ENCODE data around the gene PCMTD2. TPM values are rescaled to one million over a fixed set of nuclear protein-coding genes. Genes with fewer than 3 reads are reported as not detected.

Gene PCMTD2
- total and polyA plus RNA-seq, 2 of the 13 experiments (the other 11 are each of a cell fraction or from before 2014, with no cell fraction given): 47.0 to 76.9 TPM

DNA sequence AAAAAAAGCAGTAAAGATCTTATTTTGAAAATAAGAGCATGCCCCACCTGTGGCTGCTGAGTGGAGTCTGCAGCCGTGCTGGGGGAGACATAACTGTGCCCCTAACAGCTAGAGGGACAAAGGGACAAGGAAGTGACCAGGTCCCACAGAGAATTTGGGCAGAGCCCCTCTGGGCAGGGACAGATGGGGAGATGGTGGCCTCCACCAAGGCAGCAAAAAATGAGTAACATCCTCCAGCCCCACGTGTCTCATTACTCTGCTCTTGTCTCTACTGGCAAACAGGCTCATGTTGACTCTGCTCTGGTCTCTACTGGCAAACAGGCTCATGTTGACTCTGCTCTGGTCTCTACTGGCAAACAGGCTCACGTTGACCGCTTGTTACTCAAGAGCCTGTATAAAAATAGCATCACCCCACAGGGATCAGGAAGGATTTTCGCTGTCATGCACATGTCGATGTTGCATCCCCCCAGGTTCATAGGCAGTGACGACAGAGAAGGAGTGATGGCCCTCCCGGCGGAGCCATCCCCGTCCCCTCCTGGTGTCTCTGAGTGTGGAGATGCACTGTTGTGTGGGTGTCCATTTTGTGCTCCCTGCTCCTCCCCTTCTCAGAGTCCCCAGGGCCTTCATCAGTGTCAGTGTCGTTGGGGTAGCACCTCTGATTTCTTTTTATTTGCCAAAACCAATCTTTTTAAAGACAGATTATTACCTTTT, 17.3 kb upstream of the PCMTD2 start (continued):
- TF ChIP-seq, protein P1, sequence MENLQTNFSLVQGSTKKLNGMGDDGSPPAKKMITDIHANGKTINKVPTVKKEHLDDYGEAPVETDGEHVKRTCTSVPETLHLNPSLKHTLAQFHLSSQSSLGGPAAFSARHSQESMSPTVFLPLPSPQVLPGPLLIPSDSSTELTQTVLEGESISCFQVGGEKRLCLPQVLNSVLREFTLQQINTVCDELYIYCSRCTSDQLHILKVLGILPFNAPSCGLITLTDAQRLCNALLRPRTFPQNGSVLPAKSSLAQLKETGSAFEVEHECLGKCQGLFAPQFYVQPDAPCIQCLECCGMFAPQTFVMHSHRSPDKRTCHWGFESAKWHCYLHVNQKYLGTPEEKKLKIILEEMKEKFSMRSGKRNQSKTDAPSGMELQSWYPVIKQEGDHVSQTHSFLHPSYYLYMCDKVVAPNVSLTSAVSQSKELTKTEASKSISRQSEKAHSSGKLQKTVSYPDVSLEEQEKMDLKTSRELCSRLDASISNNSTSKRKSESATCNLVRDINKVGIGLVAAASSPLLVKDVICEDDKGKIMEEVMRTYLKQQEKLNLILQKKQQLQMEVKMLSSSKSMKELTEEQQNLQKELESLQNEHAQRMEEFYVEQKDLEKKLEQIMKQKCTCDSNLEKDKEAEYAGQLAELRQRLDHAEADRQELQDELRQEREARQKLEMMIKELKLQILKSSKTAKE (CRISPR knock-in tag; IDR thresholded peaks at IDR 0.05; ENCODE audit: borderline replicate concordance): peak; percentile 89
- TF ChIP-seq, protein P2, sequence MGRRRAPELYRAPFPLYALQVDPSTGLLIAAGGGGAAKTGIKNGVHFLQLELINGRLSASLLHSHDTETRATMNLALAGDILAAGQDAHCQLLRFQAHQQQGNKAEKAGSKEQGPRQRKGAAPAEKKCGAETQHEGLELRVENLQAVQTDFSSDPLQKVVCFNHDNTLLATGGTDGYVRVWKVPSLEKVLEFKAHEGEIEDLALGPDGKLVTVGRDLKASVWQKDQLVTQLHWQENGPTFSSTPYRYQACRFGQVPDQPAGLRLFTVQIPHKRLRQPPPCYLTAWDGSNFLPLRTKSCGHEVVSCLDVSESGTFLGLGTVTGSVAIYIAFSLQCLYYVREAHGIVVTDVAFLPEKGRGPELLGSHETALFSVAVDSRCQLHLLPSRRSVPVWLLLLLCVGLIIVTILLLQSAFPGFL (CRISPR knock-in tag; IDR thresholded peaks at IDR 0.05): no peak
- TF ChIP-seq, protein P3, sequence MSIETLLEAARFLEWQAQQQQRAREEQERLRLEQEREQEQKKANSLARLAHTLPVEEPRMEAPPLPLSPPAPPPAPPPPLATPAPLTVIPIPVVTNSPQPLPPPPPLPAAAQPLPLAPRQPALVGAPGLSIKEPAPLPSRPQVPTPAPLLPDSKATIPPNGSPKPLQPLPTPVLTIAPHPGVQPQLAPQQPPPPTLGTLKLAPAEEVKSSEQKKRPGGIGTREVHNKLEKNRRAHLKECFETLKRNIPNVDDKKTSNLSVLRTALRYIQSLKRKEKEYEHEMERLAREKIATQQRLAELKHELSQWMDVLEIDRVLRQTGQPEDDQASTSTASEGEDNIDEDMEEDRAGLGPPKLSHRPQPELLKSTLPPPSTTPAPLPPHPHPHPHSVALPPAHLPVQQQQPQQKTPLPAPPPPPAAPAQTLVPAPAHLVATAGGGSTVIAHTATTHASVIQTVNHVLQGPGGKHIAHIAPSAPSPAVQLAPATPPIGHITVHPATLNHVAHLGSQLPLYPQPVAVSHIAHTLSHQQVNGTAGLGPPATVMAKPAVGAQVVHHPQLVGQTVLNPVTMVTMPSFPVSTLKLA (IDR thresholded peaks at IDR 0.05): peak; percentile 66; the same call in 1 of the 2 replicates
- TF ChIP-seq STAG1 (CRISPR knock-in tag; IDR thresholded peaks at IDR 0.05): peak; percentile 14; the same call in 1 of the 2 replicates
- peak; percentile 66; the same call in 1 of the 2 replicates for TF ChIP-seq PHF20 (CRISPR knock-in tag; IDR thresholded peaks at IDR 0.05)
- TF ChIP-seq ZNF264 (CRISPR knock-in tag; IDR thresholded peaks at IDR 0.05): peak; percentile 60; the same call in 1 of the 2 replicates
- TF ChIP-seq, protein P4, sequence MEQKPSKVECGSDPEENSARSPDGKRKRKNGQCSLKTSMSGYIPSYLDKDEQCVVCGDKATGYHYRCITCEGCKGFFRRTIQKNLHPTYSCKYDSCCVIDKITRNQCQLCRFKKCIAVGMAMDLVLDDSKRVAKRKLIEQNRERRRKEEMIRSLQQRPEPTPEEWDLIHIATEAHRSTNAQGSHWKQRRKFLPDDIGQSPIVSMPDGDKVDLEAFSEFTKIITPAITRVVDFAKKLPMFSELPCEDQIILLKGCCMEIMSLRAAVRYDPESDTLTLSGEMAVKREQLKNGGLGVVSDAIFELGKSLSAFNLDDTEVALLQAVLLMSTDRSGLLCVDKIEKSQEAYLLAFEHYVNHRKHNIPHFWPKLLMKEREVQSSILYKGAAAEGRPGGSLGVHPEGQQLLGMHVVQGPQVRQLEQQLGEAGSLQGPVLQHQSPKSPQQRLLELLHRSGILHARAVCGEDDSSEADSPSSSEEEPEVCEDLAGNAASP (CRISPR knock-in tag; IDR thresholded peaks at IDR 0.05; ENCODE audit: borderline replicate concordance): peak; percentile 63; the same call in 1 of the 2 replicates
- no peak for TF ChIP-seq ZSCAN21 (CRISPR knock-in tag; IDR thresholded peaks at IDR 0.05; ENCODE audit: borderline replicate concordance)
- TF ChIP-seq KAT8 (CRISPR knock-in tag; IDR thresholded peaks at IDR 0.05): no peak
- TF ChIP-seq, protein P5, sequence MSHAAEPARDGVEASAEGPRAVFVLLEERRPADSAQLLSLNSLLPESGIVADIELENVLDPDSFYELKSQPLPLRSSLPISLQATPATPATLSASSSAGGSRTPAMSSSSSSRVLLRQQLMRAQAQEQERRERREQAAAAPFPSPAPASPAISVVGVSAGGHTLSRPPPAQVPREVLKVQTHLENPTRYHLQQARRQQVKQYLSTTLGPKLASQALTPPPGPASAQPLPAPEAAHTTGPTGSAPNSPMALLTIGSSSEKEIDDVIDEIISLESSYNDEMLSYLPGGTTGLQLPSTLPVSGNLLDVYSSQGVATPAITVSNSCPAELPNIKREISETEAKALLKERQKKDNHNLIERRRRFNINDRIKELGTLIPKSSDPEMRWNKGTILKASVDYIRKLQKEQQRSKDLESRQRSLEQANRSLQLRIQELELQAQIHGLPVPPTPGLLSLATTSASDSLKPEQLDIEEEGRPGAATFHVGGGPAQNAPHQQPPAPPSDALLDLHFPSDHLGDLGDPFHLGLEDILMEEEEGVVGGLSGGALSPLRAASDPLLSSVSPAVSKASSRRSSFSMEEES (CRISPR knock-in tag; IDR thresholded peaks at IDR 0.05): peak; percentile 84
- TF ChIP-seq, protein P6, sequence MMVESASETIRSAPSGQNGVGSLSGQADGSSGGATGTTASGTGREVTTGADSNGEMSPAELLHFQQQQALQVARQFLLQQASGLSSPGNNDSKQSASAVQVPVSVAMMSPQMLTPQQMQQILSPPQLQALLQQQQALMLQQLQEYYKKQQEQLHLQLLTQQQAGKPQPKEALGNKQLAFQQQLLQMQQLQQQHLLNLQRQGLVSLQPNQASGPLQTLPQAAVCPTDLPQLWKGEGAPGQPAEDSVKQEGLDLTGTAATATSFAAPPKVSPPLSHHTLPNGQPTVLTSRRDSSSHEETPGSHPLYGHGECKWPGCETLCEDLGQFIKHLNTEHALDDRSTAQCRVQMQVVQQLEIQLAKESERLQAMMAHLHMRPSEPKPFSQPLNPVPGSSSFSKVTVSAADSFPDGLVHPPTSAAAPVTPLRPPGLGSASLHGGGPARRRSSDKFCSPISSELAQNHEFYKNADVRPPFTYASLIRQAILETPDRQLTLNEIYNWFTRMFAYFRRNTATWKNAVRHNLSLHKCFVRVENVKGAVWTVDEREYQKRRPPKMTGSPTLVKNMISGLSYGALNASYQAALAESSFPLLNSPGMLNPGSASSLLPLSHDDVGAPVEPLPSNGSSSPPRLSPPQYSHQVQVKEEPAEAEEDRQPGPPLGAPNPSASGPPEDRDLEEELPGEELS (CRISPR knock-in tag; IDR thresholded peaks at IDR 0.05): peak; percentile 73
- TF ChIP-seq, protein P7, sequence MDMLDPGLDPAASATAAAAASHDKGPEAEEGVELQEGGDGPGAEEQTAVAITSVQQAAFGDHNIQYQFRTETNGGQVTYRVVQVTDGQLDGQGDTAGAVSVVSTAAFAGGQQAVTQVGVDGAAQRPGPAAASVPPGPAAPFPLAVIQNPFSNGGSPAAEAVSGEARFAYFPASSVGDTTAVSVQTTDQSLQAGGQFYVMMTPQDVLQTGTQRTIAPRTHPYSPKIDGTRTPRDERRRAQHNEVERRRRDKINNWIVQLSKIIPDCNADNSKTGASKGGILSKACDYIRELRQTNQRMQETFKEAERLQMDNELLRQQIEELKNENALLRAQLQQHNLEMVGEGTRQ (IDR thresholded peaks at IDR 0.05; ENCODE audit: low read depth, low read length): peak; percentile 45
- TF ChIP-seq, protein P7 (CRISPR knock-in tag; IDR thresholded peaks at IDR 0.05; ENCODE audit: borderline replicate concordance): peak; percentile 76; the same call in 1 of the 2 replicates
- TF ChIP-seq, protein P8, sequence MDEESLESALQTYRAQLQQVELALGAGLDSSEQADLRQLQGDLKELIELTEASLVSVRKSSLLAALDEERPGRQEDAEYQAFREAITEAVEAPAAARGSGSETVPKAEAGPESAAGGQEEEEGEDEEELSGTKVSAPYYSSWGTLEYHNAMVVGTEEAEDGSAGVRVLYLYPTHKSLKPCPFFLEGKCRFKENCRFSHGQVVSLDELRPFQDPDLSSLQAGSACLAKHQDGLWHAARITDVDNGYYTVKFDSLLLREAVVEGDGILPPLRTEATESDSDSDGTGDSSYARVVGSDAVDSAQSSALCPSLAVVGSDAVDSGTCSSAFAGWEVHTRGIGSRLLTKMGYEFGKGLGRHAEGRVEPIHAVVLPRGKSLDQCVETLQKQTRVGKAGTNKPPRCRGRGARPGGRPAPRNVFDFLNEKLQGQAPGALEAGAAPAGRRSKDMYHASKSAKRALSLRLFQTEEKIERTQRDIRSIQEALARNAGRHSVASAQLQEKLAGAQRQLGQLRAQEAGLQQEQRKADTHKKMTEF (CRISPR knock-in tag; IDR thresholded peaks at IDR 0.05): peak; percentile 46
